Nephron progenitor cell (in vitro differentiated cells): ENCODE data around the gene KDM3B.

ENCODE experiments used
- DNase-seq: peaks from one replicate; pipeline ENCODE4 v3.0.0; 2021
- H3K27ac Mint-ChIP-seq: 2 replicates; pipeline ENCODE4 v1.8.0; 2021; ENCODE audit warnings: mild to moderate bottlenecking, moderate library complexity, mixed read lengths
- H3K27me3 Mint-ChIP-seq: 2 replicates; pipeline ENCODE4 v1.8.0; 2021; ENCODE audit warnings: mild to moderate bottlenecking, low read depth, mixed read lengths; ENCODE audit not compliant: poor library complexity
- H3K36me3 Mint-ChIP-seq: 2 replicates; pipeline ENCODE4 v1.8.0; 2021; ENCODE audit warnings: low read depth, mixed read lengths
- H3K4me1 Mint-ChIP-seq: 2 replicates; pipeline ENCODE4 v1.8.0; 2021; ENCODE audit warnings: mixed read lengths
- H3K4me3 Mint-ChIP-seq: 2 replicates; pipeline ENCODE4 v1.8.0; 2021; ENCODE audit warnings: mild to moderate bottlenecking, moderate library complexity, mixed read lengths
- H3K9me3 Mint-ChIP-seq: 2 replicates; pipeline ENCODE4 v1.8.0; 2021; ENCODE audit warnings: mild to moderate bottlenecking, moderate library complexity, mixed read lengths
- CTCF ChIP-seq: fragments of 200-600 bp; sonication (generic); IDR thresholded peaks from 2 replicates; pipeline ENCODE4 v1.5.0; 2021; ENCODE audit warnings: antibody characterized with exemption

The KDM3B gene

GRCh38 chr5:138458384-138458783 lies 105.9 kb downstream of the KDM3B start:
- no peak overlapping the region for H3K4me3 Mint-ChIP-seq
- TF ChIP-seq CTCF = no peak
- H3K27me3 Mint-ChIP-seq = peaks cover 17% of the 10 kb centered on the region
- H3K36me3 Mint-ChIP-seq = no peaks in the 10 kb centered on the region
- H3K27ac Mint-ChIP-seq = no peak overlapping the region
- no peak for DNase-seq
- peaks cover 46% of the 10 kb centered on the region for H3K4me1 Mint-ChIP-seq
- H3K9me3 Mint-ChIP-seq = no peaks in the 10 kb centered on the region

- TF ChIP-seq CTCF = no peak
- no peaks in the 10 kb centered on the region for H3K36me3 Mint-ChIP-seq
- DNase-seq = no peak
- peaks cover 50% of the 10 kb centered on the region for H3K4me1 Mint-ChIP-seq
- H3K4me3 Mint-ChIP-seq = no peak overlapping the region
- no peaks in the 10 kb centered on the region for H3K9me3 Mint-ChIP-seq
- peaks cover 13% of the 10 kb centered on the region for H3K27me3 Mint-ChIP-seq
- no peak overlapping the region for H3K27ac Mint-ChIP-seq
Observed at GRCh38 chr5:138458856-138459255, 106.4 kb downstream of the KDM3B start.

- no peak overlapping the region for H3K4me3 Mint-ChIP-seq
- no peaks in the 10 kb centered on the region for H3K36me3 Mint-ChIP-seq
- no peak for TF ChIP-seq CTCF
- DNase-seq = no peak
- no peaks in the 10 kb centered on the region for H3K9me3 Mint-ChIP-seq
- H3K27me3 Mint-ChIP-seq = peaks cover 13% of the 10 kb centered on the region
- no peak overlapping the region for H3K27ac Mint-ChIP-seq
- peaks cover 51% of the 10 kb centered on the region for H3K4me1 Mint-ChIP-seq
Observed at GRCh38 chr5:138459311-138459933, 106.9 kb downstream of the KDM3B start.

DNA sequence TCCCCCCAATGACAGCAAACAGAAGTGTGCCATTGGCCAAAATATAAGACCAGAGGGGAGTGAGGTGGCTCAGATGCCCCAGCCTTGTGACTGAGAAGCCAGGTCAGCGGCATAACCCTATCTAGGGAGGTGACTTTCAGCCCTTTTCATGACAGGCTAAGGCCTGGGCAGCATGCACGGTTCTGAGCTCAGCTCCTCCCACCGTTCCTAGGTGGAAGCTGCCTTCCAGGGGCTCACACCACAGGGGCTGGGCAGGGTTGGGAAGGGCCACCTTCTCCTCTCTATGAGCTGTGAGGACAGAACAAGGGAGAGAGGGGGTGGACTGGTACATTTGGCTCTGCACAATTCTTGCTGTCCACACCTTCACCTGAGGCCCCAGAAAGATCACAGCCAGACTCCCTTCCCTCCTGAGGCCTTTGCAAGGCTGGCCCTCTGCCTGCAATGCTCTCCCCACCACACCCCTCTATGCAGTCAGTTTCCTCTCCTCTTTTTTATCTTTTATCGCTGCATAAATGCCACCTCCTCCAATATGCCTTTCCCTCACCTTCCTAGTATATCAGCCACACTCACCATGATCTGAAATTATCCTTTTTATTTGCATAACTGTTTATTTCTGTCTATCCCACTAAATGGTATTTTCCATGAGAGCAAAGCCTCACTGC lies 107.7 kb downstream of the KDM3B start:
- Mint-ChIP-seq H3K4me1 (peaks cover 51% of the 10 kb centered on the region), H3K27ac (no peak overlapping the region)

DNA sequence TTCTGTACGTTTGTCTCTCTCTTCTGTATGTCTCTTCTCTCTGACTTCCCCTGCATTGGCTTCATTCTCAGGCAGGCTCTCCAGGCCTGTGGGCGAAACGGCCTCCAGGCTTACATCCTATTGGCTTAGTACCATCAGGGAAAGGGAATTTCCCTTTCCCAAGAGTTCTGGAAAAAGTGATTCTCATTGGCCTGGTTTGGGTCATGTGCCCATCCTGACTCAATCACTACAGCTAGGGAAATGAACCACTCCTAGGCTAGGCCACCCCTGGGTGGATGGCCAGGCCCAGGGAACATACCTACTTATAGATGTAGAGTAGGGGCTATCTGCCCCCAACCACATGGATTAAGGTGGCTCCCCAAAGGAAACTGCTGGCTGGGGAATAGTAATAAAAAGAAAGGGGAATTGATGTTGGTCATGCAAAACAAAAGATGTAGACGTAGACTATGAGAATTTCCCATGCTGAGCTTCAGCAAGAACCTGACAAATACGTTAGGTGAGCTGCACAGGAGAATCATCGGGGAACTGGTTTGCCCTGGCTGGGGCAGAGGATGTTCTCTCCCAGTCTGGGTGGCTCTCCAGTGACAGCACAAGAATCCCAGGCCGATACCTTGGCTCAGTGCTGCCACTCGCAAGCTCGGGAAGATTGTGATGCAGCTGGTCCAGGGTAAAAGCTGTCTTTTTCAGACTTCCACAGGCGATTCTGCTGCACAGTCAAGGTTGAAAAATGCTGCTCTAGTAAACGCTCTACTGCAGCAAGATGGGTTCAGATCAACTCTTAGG lies 109.0 kb downstream of the KDM3B start:
- Mint-ChIP-seq H3K4me1 (peaks cover 53% of the 10 kb centered on the region), H3K9me3 (no peaks in the 10 kb centered on the region), H3K4me3 (no peak overlapping the region), H3K27me3 (peaks cover 5% of the 10 kb centered on the region), H3K27ac (no peak overlapping the region), H3K36me3 (no peaks in the 10 kb centered on the region)
- no peak for TF ChIP-seq CTCF
- no peak for DNase-seq

More for the DNA sequence above, 107.7 kb downstream of the KDM3B start:
- TF ChIP-seq CTCF = no peak
- no peak overlapping the region for H3K4me3 Mint-ChIP-seq
- no peaks in the 10 kb centered on the region for H3K36me3 Mint-ChIP-seq
- DNase-seq = no peak
- no peaks in the 10 kb centered on the region for H3K9me3 Mint-ChIP-seq
- peaks cover 9% of the 10 kb centered on the region for H3K27me3 Mint-ChIP-seq
